ENCODE data around the gene C17orf75. TPM values are rescaled to one million over a fixed set of nuclear protein-coding genes. Genes with fewer than 3 reads are reported as not detected.
A peak's percentile ranks its signal among the peaks of the same experiment; 100 is the strongest.
"Not testable (repeated sequence)": the region's sequence is repeated elsewhere in the genome, so short reads cannot be mapped to it uniquely, and the experiment has no call there.

C17orf75 gene
- total RNA-seq, 3 donors from 2014 or later (not counting 1 experiment from before 2014, with no cell fraction given), result 12.7 to 18.8 (median 13.3) TPM

DNA sequence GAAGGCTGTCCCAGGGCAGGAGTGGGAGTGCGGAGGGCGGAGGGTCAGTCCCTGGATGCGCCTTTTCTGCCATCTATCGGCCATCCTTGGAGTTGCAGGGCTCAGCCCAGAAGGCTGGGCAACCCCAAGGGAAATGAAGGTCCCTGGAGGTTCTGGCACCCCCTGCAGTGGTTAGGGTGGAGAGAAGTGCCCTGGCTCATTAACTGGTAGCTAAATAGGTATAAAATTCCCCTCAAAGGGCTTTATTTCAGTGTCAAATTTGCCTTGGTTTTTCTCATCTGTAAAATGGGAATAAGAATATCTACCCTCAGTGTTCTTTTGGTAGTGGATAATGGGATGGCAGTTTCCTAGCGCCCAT, 22.4 kb downstream of the C17orf75 start:
- peak; percentile 90 to 97 (median 95) for ATAC-seq
- Mint-ChIP-seq H3K27ac (peak overlapping the region in 1 of 2 donors; percentile 54), H3K4me1 (peaks cover 0 to 11% of the 10 kb centered on the region in 2 donors)

DNA sequence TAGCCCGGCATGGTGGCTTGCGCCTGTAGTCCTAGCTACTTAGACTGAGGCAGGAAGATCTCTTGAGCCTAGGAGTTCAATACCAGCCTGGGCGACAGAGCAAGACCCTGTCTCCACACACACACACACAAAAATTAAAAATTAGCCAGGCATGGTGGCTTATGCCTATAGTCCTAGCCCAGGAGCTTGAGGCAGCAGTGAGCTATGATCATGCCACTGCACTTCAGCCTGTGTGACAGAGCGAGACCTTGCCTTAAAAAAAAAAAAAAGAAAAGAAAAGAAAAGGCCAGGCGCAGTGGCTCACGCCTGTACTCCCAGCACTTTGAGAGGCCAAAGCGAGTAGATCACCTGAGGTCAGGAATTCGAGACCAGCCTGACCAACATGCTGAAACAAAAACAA, 23.9 kb downstream of the C17orf75 start:
- TF ChIP-seq, protein P1, sequence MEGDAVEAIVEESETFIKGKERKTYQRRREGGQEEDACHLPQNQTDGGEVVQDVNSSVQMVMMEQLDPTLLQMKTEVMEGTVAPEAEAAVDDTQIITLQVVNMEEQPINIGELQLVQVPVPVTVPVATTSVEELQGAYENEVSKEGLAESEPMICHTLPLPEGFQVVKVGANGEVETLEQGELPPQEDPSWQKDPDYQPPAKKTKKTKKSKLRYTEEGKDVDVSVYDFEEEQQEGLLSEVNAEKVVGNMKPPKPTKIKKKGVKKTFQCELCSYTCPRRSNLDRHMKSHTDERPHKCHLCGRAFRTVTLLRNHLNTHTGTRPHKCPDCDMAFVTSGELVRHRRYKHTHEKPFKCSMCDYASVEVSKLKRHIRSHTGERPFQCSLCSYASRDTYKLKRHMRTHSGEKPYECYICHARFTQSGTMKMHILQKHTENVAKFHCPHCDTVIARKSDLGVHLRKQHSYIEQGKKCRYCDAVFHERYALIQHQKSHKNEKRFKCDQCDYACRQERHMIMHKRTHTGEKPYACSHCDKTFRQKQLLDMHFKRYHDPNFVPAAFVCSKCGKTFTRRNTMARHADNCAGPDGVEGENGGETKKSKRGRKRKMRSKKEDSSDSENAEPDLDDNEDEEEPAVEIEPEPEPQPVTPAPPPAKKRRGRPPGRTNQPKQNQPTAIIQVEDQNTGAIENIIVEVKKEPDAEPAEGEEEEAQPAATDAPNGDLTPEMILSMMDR (IDR thresholded peaks at IDR 0.05), result no peak
- H3K27ac ChIP-seq (ENCODE audit: low read length), result no peak overlapping the region
- Mint-ChIP-seq H3K27ac (no peak overlapping the region), H3K27me3 (ENCODE audit: low read depth in 2 of 2) (peaks cover 0 to 3% of the 10 kb centered on the region in 2 donors), H3K9me3 (no peaks in the 10 kb centered on the region), H3K4me1 (peaks cover 0 to 5% of the 10 kb centered on the region in 2 donors), H3K4me3 (peak overlapping the region; percentile 35), H3K36me3 (no peaks in the 10 kb centered on the region)
- no peak for DNase-seq
- WGBS (ENCODE audit: insufficient coverage), result 90% methylated on average over 6 of the region's 8 CpGs
- no peaks in the 10 kb centered on the region for H3K36me3 ChIP-seq (ENCODE audit: control insufficient read depth, insufficient read depth, low read length)
- peaks cover 3% of the 10 kb centered on the region for H3K27me3 ChIP-seq (ENCODE audit: control insufficient read depth, insufficient read depth, low read length)
- no peak overlapping the region for H3K4me3 ChIP-seq (ENCODE audit: low read length)
- intact Hi-C loops (cut with micrococcal nuclease), result loop anchor here (2.0 kb wide), 1 partner anchor 115 kb away; no protein-coding TSS in a partner anchor
- no peak for ATAC-seq
- H3K9me3 ChIP-seq (ENCODE audit: control insufficient read depth, insufficient read depth, low read length), result no peaks in the 10 kb centered on the region
- peaks cover 12% of the 10 kb centered on the region for H3K4me1 ChIP-seq (ENCODE audit: control insufficient read depth, insufficient read depth, low read length)

More for the DNA sequence above, 22.4 kb downstream of the C17orf75 start:
- H3K4me3 ChIP-seq (ENCODE audit: low read length), result peak overlapping the region; percentile 18
- H3K27me3 ChIP-seq (ENCODE audit: control insufficient read depth, insufficient read depth, low read length), result peaks cover 3% of the 10 kb centered on the region
- H3K36me3 ChIP-seq (ENCODE audit: control insufficient read depth, insufficient read depth, low read length), result no peaks in the 10 kb centered on the region
- peak overlapping the region; percentile 78 for H3K4me3 Mint-ChIP-seq
- peak; percentile 76 to 84 for DNase-seq
- H3K4me1 ChIP-seq (ENCODE audit: control insufficient read depth, insufficient read depth, low read length), result peaks cover 23% of the 10 kb centered on the region
- no peaks in the 10 kb centered on the region for H3K36me3 Mint-ChIP-seq
- H3K27me3 Mint-ChIP-seq (ENCODE audit: low read depth in 2 of 2), result peaks cover 0 to 3% of the 10 kb centered on the region in 2 donors
- no peaks in the 10 kb centered on the region for H3K9me3 ChIP-seq (ENCODE audit: control insufficient read depth, insufficient read depth, low read length)
- WGBS (ENCODE audit: insufficient coverage), result 18% methylated on average over 5 of the region's 5 CpGs
- H3K27ac ChIP-seq (ENCODE audit: low read length), result no peak overlapping the region
- H3K9me3 Mint-ChIP-seq, result no peaks in the 10 kb centered on the region
- TF ChIP-seq, protein P1 (IDR thresholded peaks at IDR 0.05), result peak; percentile 93
- intact Hi-C loops (cut with micrococcal nuclease), result loop anchor here (1.0 to 2.0 kb wide), 2 partner anchors 66 to 117 kb away; no protein-coding TSS in a partner anchor

DNA sequence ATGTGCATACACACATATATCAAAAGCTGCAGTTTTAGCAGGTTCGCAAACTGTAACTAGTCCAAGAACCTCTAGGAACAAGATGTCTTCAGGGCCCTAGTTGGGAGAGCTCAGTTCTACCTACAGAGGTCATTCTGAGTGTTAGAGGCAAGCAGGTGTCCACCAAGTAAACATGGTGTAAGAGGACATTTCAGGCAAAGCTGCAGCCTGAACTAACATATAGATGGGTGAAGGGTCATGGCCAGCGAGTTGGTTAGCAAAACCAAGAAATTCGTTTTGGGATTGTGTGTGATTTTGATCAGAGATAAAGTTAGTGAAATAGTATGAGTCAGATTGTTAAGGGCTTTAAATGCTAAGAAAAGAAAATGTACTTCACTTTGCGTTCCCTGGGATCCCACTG, 24.6 kb downstream of the C17orf75 start:
- H3K27ac Mint-ChIP-seq, result no peak overlapping the region
- no peak overlapping the region for H3K27ac ChIP-seq (ENCODE audit: low read length)
- no peaks in the 10 kb centered on the region for H3K36me3 ChIP-seq (ENCODE audit: control insufficient read depth, insufficient read depth, low read length)
- ATAC-seq (no peak), DNase-seq (no peak)
- peaks cover 0 to 3% of the 10 kb centered on the region in 2 donors for H3K27me3 Mint-ChIP-seq (ENCODE audit: low read depth in 2 of 2)
- H3K36me3 Mint-ChIP-seq, result no peaks in the 10 kb centered on the region
- H3K9me3 Mint-ChIP-seq, result no peaks in the 10 kb centered on the region
- 84% methylated on average over 4 of the region's 4 CpGs for WGBS (ENCODE audit: insufficient coverage)
- intact Hi-C loops (cut with micrococcal nuclease), result no loop called here
- peaks cover 12% of the 10 kb centered on the region for H3K4me1 ChIP-seq (ENCODE audit: control insufficient read depth, insufficient read depth, low read length)
- no peak overlapping the region for H3K4me3 Mint-ChIP-seq
- no peak overlapping the region for H3K4me3 ChIP-seq (ENCODE audit: low read length)
- H3K9me3 ChIP-seq (ENCODE audit: control insufficient read depth, insufficient read depth, low read length), result no peaks in the 10 kb centered on the region
- peaks cover 3% of the 10 kb centered on the region for H3K27me3 ChIP-seq (ENCODE audit: control insufficient read depth, insufficient read depth, low read length)
- TF ChIP-seq, protein P1 (IDR thresholded peaks at IDR 0.05), result no peak
- H3K4me1 Mint-ChIP-seq, result peaks cover 0 to 5% of the 10 kb centered on the region in 2 donors

DNA sequence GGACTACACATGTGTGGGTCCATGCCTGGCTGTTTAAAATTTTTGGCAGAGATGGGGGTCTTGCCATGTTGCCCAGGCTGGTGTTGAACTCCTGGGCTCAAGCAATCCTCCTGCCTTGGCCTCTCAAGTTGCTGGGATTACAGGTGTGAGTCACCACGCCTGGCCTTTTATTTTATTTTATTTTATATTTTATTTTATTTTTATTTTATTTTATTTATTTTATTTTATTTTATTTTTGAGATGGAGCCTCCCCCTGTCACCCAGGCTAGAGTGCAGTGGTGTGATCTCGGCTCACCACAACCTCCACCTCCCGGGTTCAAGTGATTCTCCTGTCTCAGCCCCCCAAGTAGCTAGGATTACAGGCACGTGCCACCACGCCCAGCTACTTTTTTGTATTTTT, 25.3 kb downstream of the C17orf75 start:
- H3K4me3 ChIP-seq (ENCODE audit: low read length); ATAC-seq; H3K9me3 ChIP-seq (ENCODE audit: control insufficient read depth, insufficient read depth, low read length); H3K27me3 Mint-ChIP-seq (ENCODE audit: low read depth in 2 of 2); H3K4me1 Mint-ChIP-seq; H3K27ac Mint-ChIP-seq; H3K27ac ChIP-seq (ENCODE audit: low read length); intact Hi-C loops (cut with micrococcal nuclease); H3K4me3 Mint-ChIP-seq; DNase-seq; H3K27me3 ChIP-seq (ENCODE audit: control insufficient read depth, insufficient read depth, low read length); H3K36me3 ChIP-seq (ENCODE audit: control insufficient read depth, insufficient read depth, low read length); H3K36me3 Mint-ChIP-seq; H3K9me3 Mint-ChIP-seq: not testable (repeated sequence)
- H3K4me1 ChIP-seq (ENCODE audit: control insufficient read depth, insufficient read depth, low read length), result peaks cover 12% of the 10 kb centered on the region
- WGBS (ENCODE audit: insufficient coverage), result 81% methylated on average over 4 of the region's 5 CpGs
